Fibroblast of pulmonary artery (primary cell): ENCODE data around the gene PLCH1.

Experiments used
- DNase-seq: peaks from one replicate; pipeline ENCODE4 v3.0.0-alpha.2; 2010; ENCODE audit warnings: low read depth
- H3K4me3 ChIP-seq: replicated peaks from 2 replicates; pipeline ENCODE4 v1.5.1; 2011; ENCODE audit warnings: low read depth, mild to moderate bottlenecking, control low read depth, low read length, moderate library complexity
- CTCF ChIP-seq: IDR thresholded peaks from 2 replicates; pipeline ENCODE4 v1.5.1; 2011; ENCODE audit warnings: mild to moderate bottlenecking, control low read depth, low read length, inconsistent platforms; ENCODE audit errors: missing control alignments

PLCH1 gene

GRCh38 chr3:155428563-155428962, 316.3 kb downstream of the PLCH1 start:
- no peak for TF ChIP-seq CTCF
- no peak for DNase-seq
- H3K4me3 ChIP-seq, result no peak overlapping the region

GRCh38 chr3:155426524-155427230, 318.2 kb downstream of the PLCH1 start:
- no peak for TF ChIP-seq CTCF
- no peak overlapping the region for H3K4me3 ChIP-seq
- DNase-seq, result no peak

- no peak for DNase-seq
- TF ChIP-seq CTCF, result no peak
- H3K4me3 ChIP-seq, result no peak overlapping the region
Observed at GRCh38 chr3:155425396-155425795, 319.5 kb downstream of the PLCH1 start.

- no peak for TF ChIP-seq CTCF
- no peak overlapping the region for H3K4me3 ChIP-seq
- no peak for DNase-seq
Observed at GRCh38 chr3:155424323-155424710, 320.6 kb downstream of the PLCH1 start.

GRCh38 chr3:155423526-155424322, 321.1 kb downstream of the PLCH1 start:
- TF ChIP-seq CTCF, result no peak
- no peak overlapping the region for H3K4me3 ChIP-seq
- no peak for DNase-seq

GRCh38 chr3:155420881-155421486, 323.9 kb downstream of the PLCH1 start:
- TF ChIP-seq CTCF, result no peak
- no peak overlapping the region for H3K4me3 ChIP-seq
- DNase-seq, result no peak
